NB4 (cell line): Measurements from ENCODE around the gene NAMPT.

Experiments
- DNase-seq: peaks from one replicate; pipeline ENCODE4 v3.0.0; 2010; ENCODE audit warnings: low read depth
- H3K4me3 ChIP-seq: one replicate; pipeline ENCODE4 v1.5.1; 2011; ENCODE audit warnings: mild to moderate bottlenecking, low read depth, low read length, moderate library complexity
- MYC ChIP-seq: IDR thresholded peaks from 2 replicates; pipeline ENCODE4 v1.6.1; 2011; ENCODE audit warnings: low read depth, low read length
- POLR2A ChIP-seq: IDR thresholded peaks from 2 replicates; pipeline ENCODE4 v1.6.1; 2011; ENCODE audit warnings: mild to moderate bottlenecking; ENCODE audit not compliant: insufficient read length; ENCODE audit errors: extremely low read depth
- TF ChIP-seq, protein P1 (sequence below): IDR thresholded peaks from one replicate; pipeline ENCODE4 v1.5.1; 2012; ENCODE audit warnings: low read depth, low read length
- TF ChIP-seq, protein P2 (sequence below): IDR thresholded peaks from 2 replicates; pipeline ENCODE4 v1.6.1; 2011; ENCODE audit warnings: low read depth, low read length

Gene NAMPT

DNA sequence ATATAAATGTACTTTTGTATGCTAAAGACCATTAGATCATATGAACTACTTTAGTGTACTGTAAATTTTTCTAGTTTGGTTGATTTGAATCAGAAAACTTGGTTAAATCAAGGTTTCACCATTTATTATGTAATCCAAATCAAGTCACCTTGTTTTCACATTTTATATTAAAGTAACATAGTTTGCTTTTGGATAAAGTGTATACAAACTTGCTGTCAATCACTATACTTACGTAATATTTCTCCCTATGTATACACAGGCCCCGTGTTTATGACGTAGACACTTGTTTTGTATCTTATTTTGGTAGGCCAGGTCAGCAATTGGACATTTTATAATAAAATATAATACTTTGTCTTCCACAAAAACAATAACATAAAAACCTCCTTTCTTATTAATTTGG, 32.2 kb downstream of the NAMPT start:
- no peak overlapping the region for H3K4me3 ChIP-seq
- no peak for DNase-seq
- TF ChIP-seq, protein P1, sequence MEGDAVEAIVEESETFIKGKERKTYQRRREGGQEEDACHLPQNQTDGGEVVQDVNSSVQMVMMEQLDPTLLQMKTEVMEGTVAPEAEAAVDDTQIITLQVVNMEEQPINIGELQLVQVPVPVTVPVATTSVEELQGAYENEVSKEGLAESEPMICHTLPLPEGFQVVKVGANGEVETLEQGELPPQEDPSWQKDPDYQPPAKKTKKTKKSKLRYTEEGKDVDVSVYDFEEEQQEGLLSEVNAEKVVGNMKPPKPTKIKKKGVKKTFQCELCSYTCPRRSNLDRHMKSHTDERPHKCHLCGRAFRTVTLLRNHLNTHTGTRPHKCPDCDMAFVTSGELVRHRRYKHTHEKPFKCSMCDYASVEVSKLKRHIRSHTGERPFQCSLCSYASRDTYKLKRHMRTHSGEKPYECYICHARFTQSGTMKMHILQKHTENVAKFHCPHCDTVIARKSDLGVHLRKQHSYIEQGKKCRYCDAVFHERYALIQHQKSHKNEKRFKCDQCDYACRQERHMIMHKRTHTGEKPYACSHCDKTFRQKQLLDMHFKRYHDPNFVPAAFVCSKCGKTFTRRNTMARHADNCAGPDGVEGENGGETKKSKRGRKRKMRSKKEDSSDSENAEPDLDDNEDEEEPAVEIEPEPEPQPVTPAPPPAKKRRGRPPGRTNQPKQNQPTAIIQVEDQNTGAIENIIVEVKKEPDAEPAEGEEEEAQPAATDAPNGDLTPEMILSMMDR, result no peak
- TF ChIP-seq POLR2A (no peak), MYC (no peak)
- TF ChIP-seq, protein P2, sequence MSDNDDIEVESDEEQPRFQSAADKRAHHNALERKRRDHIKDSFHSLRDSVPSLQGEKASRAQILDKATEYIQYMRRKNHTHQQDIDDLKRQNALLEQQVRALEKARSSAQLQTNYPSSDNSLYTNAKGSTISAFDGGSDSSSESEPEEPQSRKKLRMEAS, result no peak

DNA sequence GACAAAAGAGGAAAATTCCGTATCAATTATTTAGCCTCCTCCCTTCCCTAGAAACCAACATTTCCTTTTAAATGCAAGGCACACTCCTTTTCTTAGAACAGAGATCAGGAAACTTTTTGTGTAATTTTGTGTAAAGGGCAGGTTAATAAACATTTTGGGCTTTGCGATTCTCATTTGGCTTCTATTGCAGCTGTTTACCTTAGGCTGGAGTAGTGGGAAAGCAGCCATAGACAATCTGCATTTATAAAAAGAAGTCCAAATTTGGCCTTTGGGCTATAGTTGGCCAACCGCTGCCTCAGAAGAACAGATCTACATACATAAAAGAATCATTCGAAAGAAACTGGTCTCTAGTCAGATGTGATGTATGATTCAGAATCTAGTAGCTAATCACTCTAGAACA, 35.3 kb downstream of the NAMPT start:
- no peak overlapping the region for H3K4me3 ChIP-seq
- no peak for TF ChIP-seq POLR2A
- TF ChIP-seq, protein P1, result no peak
- TF ChIP-seq, protein P2, result no peak
- DNase-seq, result no peak

DNA sequence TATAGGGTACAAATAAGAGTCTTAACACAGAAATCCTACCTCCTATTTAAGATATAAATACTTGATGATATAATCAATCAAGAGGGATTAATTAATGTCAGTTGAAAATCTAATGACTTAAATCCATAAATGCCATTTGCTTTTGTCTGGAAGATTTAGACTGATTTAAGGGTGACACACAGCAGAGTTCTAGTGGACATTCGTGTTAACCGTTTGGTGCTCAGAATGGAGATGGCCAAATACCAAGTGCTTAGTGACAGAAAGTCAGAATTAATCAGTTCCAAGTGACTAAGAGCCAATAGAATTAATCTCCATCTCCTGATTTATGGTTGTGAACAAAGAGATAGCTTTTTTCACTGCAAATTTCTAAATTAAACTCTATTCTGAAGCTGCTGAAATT, 36.2 kb downstream of the NAMPT start:
- H3K4me3 ChIP-seq, result no peak overlapping the region
- TF ChIP-seq MYC (no peak), POLR2A (no peak)
- TF ChIP-seq, protein P2, result no peak
- TF ChIP-seq, protein P1, result no peak
- no peak for DNase-seq

DNA sequence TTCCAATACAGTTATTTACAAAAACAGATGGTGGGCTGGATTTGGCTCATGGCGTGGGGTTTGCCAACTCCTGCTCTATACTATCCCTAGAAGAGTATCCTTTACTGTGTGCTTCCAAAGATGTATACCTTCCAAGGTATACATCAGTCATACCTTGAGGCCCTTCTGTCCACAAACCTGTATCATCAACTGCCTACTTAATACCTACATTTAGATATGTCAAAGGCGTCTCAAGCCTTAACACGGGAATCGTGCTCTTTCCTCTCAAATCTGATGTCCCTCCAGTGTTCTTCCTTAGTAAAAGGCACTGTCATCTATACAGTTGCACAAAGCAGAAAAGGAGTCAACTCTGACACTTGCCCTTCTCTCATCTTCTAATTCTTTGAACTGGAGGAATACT, 36.9 kb downstream of the NAMPT start:
- no peak overlapping the region for H3K4me3 ChIP-seq
- DNase-seq, result no peak
- no peak for TF ChIP-seq MYC
- TF ChIP-seq, protein P2, result no peak
- no peak for TF ChIP-seq POLR2A
- TF ChIP-seq, protein P1, result no peak

DNA sequence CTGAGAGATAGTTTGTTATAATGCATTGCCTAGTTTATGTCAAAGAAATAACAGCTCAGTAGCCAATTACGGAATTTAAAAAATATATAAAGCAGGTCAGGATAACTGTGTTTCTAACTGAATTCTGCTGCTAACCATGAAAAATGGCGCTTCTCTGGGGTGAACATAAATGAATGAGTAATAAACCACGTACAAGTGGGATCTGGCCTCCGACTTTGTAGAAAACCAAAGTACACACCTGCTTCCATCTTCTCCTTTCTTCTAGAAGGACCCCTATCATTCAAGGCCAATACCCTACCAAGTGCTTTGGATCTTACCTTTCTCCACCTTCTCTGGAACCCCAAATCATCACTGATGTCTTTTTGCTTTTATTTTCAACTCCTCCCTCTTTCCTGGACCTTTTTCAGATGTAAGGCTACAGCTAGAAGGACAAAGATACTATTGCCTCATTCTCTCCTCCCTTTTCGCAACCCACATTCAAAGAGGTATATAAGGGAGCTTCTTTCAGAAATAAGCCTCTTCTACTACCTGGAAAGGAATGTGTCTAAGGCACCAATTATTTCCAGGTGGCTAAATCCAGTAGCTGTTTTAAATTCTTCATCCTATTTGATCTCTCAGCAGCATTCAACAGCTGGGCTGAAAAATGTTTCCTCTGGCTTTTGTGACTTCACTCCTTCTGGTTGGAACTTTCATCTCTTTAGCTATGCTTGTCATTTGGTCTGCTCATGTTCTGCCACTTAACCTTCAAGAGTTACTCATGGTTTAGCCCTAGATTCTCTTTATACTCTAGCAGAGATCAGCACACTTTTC, 37.7 kb downstream of the NAMPT start:
- no peak overlapping the region for H3K4me3 ChIP-seq
- DNase-seq, result no peak
- TF ChIP-seq, protein P1, result no peak
- TF ChIP-seq POLR2A (no peak), MYC (no peak)
- TF ChIP-seq, protein P2, result no peak
